Measurements from ENCODE around the gene DLG5.

- TF ChIP-seq, protein P1, sequence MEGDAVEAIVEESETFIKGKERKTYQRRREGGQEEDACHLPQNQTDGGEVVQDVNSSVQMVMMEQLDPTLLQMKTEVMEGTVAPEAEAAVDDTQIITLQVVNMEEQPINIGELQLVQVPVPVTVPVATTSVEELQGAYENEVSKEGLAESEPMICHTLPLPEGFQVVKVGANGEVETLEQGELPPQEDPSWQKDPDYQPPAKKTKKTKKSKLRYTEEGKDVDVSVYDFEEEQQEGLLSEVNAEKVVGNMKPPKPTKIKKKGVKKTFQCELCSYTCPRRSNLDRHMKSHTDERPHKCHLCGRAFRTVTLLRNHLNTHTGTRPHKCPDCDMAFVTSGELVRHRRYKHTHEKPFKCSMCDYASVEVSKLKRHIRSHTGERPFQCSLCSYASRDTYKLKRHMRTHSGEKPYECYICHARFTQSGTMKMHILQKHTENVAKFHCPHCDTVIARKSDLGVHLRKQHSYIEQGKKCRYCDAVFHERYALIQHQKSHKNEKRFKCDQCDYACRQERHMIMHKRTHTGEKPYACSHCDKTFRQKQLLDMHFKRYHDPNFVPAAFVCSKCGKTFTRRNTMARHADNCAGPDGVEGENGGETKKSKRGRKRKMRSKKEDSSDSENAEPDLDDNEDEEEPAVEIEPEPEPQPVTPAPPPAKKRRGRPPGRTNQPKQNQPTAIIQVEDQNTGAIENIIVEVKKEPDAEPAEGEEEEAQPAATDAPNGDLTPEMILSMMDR (IDR thresholded peaks at IDR 0.05; ENCODE audit: borderline replicate concordance, extremely low read depth, low read length, poor library complexity, severe bottlenecking), result no peak
- no peak for TF ChIP-seq EZH2 (IDR thresholded peaks at IDR 0.05; ENCODE audit: borderline replicate concordance, low read depth, low read length, severe bottlenecking)
Measured at GRCh38 chr10:77744245-77744644, 182.3 kb downstream of the DLG5 start.
